ENCODE measurements around the gene GOLGA6L26. TPM values are rescaled to one million over a fixed set of nuclear protein-coding genes. Genes with fewer than 3 reads are reported as not detected.
"Not testable (repeated sequence)": the region's sequence is repeated elsewhere in the genome, so short reads cannot be mapped to it uniquely, and the experiment has no call there.

The GOLGA6L26 gene, protein sequence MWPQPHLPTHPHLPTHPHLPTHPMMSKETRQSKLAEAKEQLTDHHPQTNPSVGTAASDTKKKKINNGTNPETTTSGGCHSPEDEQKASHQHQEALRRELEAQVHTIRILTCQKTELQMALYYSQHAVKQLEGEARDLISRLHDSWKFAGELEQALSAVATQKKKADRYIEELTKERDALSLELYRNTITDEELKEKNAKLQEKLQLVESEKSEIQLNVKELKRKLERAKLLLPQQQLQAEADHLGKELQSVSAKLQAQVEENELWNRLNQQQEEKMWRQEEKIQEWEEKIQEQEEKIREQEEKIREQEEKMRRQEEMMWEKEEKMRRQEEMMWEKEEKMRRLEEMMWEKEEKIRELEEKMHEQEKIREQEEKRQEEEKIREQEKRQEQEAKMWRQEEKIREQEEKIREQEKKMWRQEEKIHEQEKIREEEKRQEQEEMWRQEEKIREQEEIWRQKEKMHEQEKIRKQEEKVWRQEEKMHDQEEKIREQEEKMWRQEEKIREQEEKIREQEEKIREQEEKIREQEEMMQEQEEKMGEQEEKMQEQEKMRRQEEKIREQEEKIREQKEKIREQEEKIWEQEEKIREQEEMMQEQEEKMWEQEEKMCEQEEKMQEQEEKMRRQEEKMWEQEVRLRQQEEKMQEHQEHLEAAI
- total RNA-seq: not detected

GRCh38 chr15:23334096-23334495, at the start of gene GOLGA6L26:
Gene GOLGA6L26, minus strand, starts transcription at chr15:23334196. Its CDS starts 61 bp downstream, at chr15:23334135.
- DNase-seq (ENCODE audit: low spot score): not testable (repeated sequence)

- DNase-seq (ENCODE audit: low spot score): not testable (repeated sequence)
These were observed 47.2 kb upstream of the GOLGA6L26 start for GRCh38 chr15:23381192-23381591.

DNA sequence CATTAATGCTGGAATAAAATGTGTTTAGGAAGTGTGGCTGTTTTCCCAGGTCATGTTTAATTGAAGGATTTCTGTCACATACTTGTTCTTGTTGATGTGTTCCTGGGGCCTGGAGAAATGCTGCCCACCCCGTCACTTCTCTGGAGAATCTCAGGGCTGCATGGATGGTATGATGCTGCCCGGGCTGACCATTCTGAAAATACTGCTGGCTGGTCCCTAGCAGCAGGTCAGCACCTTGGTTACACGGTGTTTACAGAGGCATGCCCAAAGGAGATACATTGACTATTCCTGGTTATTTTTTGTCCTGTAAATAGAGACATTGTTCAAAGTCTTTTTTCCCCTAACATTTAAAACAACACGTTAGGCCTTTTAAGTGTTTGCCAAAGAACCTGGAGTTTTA, 46.7 kb upstream of the GOLGA6L26 start:
- not testable (repeated sequence) for DNase-seq (ENCODE audit: low spot score)

GRCh38 chr15:23378946-23379345, 45.0 kb upstream of the GOLGA6L26 start:
- DNase-seq (ENCODE audit: low spot score): not testable (repeated sequence)

- DNase-seq (ENCODE audit: low spot score): not testable (repeated sequence)
These were observed 40.2 kb upstream of the GOLGA6L26 start for GRCh38 chr15:23374226-23374625.

GRCh38 chr15:23372891-23373600, 39.0 kb upstream of the GOLGA6L26 start:
- not testable (repeated sequence) for DNase-seq (ENCODE audit: low spot score)

DNA sequence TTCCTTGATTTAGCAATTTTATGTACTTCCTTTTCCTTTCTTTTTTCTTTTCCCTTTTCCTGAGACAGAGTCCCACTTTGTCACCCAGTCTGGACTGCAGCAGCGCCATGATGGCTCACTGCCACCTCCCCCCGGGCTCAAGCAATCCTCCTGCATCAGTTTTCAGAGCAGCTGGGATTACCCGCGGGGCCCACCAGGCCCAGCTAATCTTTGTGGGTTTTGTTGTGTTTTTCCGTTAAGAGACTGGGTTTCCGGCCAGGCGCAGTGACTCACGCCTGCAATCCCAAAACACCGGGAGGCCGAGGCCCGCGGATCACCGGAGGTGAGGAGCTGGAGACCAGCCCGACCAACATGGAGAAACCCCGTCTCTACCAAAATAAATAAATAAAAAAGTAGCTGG, 38.3 kb upstream of the GOLGA6L26 start:
- no peak for DNase-seq (ENCODE audit: low spot score)

- DNase-seq (ENCODE audit: low spot score): not testable (repeated sequence)
These were observed 37.9 kb upstream of the GOLGA6L26 start for GRCh38 chr15:23371868-23372267.

DNA sequence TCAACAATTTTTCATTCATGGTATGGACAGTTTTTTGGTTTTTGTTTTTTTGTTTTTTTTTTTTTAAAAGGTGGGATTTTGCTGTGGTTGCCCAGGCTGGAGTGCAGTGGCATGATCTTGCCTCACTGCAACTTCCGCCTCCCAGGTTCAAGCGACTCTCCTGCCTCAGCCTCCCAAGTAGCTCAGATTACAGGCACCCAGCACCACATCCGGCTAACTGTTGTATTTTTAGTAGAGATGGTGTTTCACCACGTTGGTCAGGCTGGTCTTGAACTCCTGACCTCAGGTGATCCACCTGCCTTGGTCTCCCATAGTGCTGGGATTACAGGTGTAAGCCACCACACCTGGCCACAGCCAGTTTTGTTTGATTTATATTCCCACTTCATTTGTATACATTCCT, 37.1 kb upstream of the GOLGA6L26 start:
- not testable (repeated sequence) for DNase-seq (ENCODE audit: low spot score)

DNA sequence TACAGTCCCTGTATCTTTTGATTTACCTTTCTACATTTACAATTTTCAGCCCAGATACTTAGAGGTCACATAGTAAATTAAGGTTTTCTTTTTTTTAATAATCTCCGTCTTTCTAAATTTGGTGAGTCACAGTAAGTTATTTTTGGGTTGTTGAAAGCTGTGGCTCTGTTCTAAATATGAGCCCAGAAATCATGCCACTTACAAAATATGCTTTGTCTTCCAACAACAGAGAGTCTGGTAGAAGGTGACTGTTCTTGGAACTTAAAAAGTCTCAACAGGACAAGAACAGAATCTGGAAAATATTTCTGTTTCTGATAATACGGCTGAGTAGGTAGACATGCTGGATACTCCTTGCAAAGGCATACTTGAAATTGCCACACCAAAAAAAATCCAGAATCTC, 36.6 kb upstream of the GOLGA6L26 start:
- DNase-seq (ENCODE audit: low spot score): no peak

- not testable (repeated sequence) for DNase-seq (ENCODE audit: low spot score)
These were observed 30.3 kb upstream of the GOLGA6L26 start for GRCh38 chr15:23364261-23364660.

- DNase-seq (ENCODE audit: low spot score): not testable (repeated sequence)
These were observed 28.6 kb upstream of the GOLGA6L26 start for GRCh38 chr15:23362622-23363021.

- DNase-seq (ENCODE audit: low spot score): not testable (repeated sequence)
These were observed 20.5 kb upstream of the GOLGA6L26 start, which contains the start of gene GOLGA8S for GRCh38 chr15:23354448-23354847. Gene GOLGA8S, plus strand, starts transcription at chr15:23354748. Its CDS starts 62 bp downstream, at chr15:23354810.

DNA sequence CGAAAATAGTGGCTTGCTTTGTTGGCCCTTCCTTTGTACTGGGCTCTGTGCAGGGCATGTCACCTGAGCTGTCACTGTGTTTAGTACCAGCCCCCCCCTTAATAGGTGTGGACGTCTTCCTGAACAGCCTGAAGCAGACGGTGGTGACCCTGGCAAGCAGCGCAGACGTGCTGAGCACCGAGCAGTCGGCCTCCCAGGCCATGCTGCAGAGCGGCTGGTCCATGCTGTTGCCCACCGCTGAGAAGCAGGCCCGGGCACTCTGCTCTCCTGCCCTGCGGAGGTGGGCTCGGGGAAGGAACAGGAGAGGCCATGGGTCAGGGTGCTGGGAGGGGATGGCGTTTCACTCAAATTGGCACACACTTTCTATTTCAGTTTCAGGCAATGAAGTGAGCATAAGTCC, 22.8 kb downstream of the GOLGA6L26 start:
- not testable (repeated sequence) for DNase-seq (ENCODE audit: low spot score)

DNA sequence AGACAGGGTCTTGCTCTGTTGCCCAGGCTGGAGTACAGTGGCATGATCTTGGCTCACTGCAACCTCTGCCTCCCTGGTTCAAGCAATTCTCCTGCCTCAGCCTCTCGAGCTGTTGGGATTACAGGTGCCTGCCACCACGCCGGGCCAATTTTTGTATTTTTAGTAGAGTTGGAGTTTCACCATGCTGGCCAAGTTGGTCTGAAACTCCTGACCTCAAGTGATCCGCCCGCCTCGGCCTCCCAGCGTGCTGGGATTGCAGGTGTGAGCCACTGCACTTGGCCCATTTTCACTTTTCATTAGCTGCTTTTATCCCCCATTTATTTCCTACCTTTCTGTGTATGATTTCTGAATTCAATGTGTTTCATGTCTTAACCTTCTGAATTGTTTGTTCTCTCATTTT, 28.1 kb downstream of the GOLGA6L26 start:
- not testable (repeated sequence) for DNase-seq (ENCODE audit: low spot score)

- not testable (repeated sequence) for DNase-seq (ENCODE audit: low spot score)
These were observed 29.2 kb downstream of the GOLGA6L26 start for GRCh38 chr15:23304805-23305204.

- not testable (repeated sequence) for DNase-seq (ENCODE audit: low spot score)
These were observed 29.7 kb downstream of the GOLGA6L26 start for GRCh38 chr15:23304267-23304666.

DNA sequence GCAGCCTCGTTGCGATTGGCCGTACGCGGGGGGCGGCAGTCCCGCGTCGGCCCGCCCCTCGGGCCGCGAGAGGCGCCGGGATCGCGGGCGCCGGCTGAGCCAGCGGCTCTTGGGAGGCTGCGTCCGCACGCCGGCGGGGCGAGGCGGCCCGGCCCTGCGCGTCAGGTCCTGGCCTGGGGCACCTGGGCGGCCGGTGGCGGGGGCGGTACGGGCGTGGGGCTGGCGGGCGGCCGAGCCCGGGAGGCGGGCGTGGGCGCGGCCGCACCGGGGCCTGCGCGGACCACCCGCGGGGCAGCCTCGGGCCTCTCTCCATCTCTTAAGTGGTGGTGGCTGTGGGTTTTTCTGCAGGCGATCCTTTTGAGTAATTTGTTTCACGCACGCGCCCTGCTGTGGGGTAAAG, 30.3 kb downstream of the GOLGA6L26 start:
- not testable (repeated sequence) for DNase-seq (ENCODE audit: low spot score)

DNA sequence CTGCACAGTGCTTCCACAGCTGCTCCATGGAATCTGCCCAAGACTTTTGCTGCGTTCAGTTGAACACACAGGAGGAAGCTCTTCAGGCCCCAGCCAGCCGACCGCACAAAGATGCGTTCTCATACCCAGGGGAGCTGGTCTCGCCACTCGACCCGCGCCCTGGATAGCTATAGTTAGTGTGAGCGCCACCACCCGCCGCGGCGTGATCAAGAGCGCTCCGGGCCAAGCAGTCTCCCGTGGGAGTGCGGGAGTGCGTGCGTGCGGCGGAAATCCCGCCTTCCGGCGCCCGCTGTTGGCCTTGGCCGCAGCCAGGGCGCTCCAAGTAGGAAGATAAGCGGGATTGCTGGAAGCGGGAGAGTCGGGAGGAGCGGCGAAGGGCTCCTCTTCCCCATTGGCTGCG, 30.8 kb downstream of the GOLGA6L26 start:
- DNase-seq (ENCODE audit: low spot score): not testable (repeated sequence)

Measured in ureter (tissue), 1 donor.